D721Med (cell line): ENCODE results near the gene CDYL.

Experiments used
- DNase-seq: peaks from one replicate; pipeline ENCODE4 v3.0.0; 2011; ENCODE audit warnings: low spot score; ENCODE audit not compliant: insufficient read length
- FAIRE-seq: peaks from 2 replicates; lab custom pipeline; 2011; peaks lifted over from hg19 to GRCh38; lab: Jason Lieb, UNC
- TF ChIP-seq, protein P1 (sequence below): IDR thresholded peaks from 2 replicates; pipeline ENCODE4 v1.5.1; 2012; ENCODE audit warnings: mild to moderate bottlenecking, control low read depth; ENCODE audit not compliant: insufficient read depth; ENCODE audit errors: missing control alignments

Gene CDYL

DNA sequence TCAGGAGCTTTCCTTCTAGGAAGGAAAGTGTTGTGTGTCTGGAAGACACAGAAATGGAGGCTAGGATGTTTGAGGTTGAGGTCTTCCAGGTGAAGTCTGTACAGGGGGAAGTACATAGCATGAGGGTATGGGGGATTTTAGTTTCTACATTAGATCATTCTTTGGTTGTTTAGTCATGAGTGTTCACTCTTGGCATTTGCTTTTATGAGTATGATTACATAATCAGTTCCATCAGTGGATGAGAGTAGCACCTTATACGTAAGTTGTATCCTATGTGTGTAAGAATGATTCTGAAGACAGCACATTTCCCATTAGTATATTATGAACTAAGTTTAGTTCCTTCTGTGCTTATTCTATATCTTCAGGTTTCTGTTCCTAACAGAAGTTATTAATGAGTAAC lies 1.9 kb downstream of the CDYL start:
- no peak for FAIRE-seq
- TF ChIP-seq, protein P1, sequence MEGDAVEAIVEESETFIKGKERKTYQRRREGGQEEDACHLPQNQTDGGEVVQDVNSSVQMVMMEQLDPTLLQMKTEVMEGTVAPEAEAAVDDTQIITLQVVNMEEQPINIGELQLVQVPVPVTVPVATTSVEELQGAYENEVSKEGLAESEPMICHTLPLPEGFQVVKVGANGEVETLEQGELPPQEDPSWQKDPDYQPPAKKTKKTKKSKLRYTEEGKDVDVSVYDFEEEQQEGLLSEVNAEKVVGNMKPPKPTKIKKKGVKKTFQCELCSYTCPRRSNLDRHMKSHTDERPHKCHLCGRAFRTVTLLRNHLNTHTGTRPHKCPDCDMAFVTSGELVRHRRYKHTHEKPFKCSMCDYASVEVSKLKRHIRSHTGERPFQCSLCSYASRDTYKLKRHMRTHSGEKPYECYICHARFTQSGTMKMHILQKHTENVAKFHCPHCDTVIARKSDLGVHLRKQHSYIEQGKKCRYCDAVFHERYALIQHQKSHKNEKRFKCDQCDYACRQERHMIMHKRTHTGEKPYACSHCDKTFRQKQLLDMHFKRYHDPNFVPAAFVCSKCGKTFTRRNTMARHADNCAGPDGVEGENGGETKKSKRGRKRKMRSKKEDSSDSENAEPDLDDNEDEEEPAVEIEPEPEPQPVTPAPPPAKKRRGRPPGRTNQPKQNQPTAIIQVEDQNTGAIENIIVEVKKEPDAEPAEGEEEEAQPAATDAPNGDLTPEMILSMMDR, result no peak
- no peak for DNase-seq

DNA sequence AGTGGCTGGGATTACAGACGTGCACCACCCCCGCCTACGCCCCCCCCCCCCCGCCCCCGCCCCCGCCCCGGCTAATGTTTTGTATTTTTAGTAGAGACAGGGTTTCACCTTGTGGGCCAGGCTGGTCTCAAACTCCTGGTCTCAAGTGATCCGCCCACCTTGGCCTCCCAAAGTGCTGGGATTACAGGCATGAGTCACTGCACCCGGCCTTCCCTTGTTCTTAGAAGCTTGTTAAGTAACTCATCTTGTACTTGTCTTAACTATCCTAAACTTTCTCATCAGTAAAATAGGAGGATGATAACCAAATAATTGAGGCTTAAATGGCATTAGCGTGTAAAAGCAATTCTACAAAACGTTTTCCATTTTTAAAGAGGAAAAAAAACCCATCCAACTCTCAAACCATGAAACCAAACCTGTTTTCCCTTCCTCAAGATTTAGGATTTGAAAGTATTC lies 4.2 kb downstream of the CDYL start:
- DNase-seq, result no peak
- TF ChIP-seq, protein P1, result no peak
- no peak for FAIRE-seq

DNA sequence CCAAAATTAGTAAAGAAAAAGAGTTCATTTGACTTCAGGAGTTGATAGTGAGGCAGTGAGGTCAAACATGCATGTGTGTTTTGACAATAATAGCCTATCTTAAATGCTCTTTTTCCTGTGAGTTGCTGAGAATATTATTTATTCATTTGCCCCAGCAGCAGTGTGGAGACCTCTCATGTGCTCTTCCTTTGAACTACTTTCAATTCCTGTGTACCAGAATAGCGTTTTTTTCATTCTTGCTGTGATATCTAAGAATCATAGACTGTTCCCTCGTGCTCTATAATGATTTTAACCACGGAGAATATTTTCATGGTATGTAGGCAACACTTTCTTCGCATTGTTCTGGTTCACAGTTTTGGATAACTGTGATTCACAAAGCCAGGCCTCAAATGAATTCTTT lies 5.2 kb downstream of the CDYL start:
- DNase-seq (no peak), FAIRE-seq (no peak)
- TF ChIP-seq, protein P1, result no peak

DNA sequence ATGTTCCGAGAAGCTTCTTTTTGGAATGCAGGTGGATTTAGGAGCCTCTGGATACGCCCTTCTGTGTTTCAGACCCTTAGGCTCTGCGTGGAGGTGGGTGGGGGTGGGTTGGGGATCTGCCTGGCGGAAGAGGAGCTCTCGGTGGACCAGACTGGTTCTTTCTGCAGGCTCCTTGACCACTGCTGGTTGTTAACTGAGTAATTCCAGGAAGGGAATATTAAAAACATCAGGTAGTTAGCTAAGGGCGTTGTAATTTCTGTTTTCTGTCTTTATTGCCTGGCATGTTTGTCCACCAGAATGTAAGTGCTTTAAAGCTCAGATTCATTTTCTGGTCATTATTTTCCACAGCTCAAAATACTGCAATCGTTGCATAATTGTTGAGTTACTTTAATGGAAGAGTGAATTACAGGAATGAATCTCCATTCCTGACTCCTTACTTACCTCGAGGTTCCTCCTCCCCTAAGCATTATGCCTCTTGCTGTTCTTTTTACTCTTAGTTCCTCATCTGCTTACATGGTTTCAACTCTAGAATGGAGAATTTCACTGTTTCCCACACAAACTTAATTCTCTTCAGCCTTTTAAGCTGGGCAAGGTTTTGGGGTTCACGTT lies 5.9 kb downstream of the CDYL start:
- TF ChIP-seq, protein P1, result no peak
- DNase-seq (no peak), FAIRE-seq (no peak)

DNA sequence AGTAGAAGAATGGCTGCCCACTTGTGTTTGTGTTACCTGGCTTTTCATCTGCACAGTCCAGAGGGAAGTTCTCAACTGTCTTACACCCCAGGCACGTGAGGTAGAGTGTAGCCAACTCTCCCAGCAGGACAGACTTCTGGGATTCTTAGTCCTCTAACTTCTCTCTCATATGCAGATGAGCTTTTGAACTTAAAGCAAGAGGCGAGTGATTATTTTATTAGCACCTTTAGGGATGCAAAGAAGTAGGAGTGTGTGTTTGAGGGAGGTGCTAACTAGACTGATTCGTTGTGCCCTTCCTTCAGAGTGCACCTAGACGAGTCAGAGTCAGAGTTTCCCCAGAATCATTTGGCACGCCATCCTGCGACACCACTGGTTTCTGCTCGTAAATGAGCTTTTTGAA lies 10.8 kb downstream of the CDYL start:
- no peak for FAIRE-seq

DNA sequence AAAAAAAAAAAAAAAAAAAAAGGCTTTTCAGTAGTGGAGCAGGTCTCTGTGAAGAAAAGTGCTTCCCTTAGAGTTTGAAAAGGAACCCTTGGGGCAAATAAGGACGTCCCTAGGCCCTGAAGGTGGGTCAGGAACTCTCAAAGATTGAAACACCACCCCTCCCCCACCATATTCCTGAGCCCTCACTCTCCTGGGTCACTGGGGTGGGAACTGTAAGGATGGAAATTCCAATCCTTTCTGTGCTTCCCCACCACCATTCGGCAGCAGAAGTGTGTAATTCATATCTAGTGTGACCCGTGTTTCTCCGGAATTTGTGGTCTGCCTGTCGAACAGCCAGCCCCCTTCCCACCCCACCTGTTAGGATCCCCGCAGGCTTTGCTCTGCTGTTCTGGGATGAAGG lies 12.3 kb downstream of the CDYL start:
- FAIRE-seq (no peak), DNase-seq (no peak)
- TF ChIP-seq, protein P1, result no peak

More for the DNA sequence above, 10.8 kb downstream of the CDYL start:
- TF ChIP-seq, protein P1, result no peak
- no peak for DNase-seq

DNA sequence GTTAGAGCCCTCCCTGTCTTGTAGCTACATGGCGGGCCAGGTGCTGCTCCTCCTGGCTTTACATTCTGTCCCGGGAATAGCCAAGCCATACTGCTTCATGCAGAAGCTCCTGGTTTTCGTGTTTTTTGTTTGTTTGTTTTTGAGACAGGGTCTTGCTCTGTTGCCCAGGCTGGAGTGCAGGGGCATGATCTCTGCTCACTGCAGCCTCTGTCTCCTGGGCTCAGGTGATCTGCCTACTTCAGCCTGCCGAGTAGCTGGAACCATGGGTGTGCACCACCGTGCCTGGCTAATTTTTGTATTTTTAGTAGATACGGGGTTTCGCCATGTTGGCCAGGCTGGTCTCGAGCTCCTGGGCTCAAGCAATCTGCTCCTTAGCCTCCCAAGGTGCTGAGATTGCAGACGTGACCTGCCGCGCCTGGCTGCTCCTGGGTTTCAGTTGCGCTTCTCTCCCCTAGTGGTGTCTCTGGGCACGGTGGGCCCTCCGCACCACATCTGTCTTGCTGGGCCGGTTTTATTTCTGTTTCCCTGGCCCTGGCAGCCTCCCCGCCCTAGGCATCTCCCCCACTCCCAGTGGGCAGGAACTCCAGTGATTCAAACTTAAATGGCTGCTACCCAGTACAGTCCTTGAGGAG lies 12.9 kb downstream of the CDYL start:
- no peak for DNase-seq
- no peak for FAIRE-seq
- TF ChIP-seq, protein P1, result no peak
